OCI-LY3 (cell line): ENCODE results near the gene TTYH3.

ENCODE experiments used
- CTCF ChIP-seq: fragments of 200-600, 300-600 bp; sonication (generic); IDR thresholded peaks from 2 replicates; pipeline ENCODE4 v1.5.1; 2014; ENCODE audit warnings: antibody characterized with exemption, low read length, low read depth
- EZH2phosphoT487 ChIP-seq: fragments of 200-600 bp; shearing (Covaris generic); IDR thresholded peaks from 2 replicates; pipeline ENCODE4 v1.6.1; 2018; ENCODE audit warnings: antibody characterized with exemption, mixed run types, low read depth

DNA sequence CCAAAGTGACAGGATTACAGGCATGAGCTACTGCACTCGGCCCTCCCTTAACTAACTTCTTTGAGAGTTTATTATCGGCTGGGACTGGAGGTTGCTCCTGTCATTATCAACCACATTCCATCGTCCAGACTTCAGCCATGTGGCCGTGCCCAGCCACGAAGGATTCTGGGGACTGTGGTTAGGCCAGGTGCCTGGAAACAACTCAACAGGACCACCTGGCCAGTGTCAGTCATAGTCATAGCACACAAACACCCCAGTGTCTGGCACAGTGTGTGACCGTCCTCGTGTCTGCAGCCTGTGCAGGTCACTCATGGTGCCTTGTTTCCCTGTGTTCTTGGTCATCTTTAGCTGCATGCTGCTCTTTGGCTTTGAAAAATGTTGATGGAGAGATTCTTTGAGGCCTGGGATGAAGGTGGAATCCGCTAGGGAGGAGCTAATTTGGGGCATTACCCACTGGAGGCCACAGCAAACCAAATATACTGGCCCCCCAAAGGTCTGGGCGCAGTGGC is 43.5 kb downstream of the TTYH3 start:
- TF ChIP-seq CTCF = no peak
- TF ChIP-seq EZH2phosphoT487 = no peak
